GM21390 (cell line): ENCODE data around the gene WNK4.

Experiments used
- ATAC-seq: cut with Tn5 transposase; IDR thresholded peaks from one replicate; pipeline ENCODE4 v1.9.1; 2021; ENCODE audit not compliant: unreplicated experiment

WNK4 gene

DNA sequence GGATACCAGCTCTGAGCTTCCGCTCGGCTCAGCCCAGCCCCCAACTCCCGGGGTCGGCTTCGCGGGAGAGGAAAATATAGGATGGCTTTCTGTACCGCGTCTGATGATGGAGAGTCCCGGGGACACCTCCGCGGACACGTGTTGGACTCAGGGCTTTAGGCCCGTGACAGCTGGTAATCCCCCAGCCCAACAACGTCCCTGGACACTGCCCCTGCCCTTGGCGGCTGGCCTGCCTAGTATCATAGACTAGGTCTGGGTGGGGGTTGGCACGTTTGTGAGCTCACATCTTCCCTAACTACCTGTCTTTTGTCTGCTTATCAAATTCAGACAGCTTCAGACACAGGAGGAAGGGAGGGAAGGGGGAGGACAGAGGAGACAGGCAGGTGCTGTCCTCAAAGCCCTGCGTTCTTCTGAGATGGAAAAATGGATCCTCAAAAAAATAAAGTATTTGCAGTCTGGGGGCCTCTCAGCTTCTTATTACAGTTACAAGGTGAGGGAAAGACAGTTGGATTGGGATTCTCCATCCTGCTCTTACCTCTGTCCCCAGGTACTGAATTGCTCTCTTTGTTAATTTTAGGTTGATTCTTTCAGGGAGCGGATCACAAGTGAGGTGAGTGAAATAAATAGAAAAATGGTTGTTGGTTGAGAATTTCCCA is 53.5 kb downstream of the WNK4 start:
- peak; percentile 15 for ATAC-seq

DNA sequence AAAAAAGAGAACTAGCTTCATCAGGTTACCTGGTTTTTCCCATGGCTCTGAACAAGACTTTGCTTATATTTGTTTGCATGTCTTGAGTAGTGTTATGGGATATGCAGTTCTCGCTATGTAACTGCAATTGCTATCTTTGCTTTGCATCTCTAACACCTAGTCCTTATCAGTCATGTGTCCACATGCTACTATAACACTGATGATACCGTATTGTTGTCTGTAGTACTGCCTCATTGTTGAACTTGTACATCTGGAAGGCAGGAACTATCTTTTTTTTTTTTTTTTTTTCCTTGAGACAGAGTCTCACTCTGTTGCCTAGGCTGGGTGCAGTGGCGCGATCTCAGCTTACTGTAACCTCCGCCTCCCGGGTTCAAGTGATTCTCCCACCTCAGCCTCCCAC is 55.3 kb downstream of the WNK4 start:
- no peak for ATAC-seq

DNA sequence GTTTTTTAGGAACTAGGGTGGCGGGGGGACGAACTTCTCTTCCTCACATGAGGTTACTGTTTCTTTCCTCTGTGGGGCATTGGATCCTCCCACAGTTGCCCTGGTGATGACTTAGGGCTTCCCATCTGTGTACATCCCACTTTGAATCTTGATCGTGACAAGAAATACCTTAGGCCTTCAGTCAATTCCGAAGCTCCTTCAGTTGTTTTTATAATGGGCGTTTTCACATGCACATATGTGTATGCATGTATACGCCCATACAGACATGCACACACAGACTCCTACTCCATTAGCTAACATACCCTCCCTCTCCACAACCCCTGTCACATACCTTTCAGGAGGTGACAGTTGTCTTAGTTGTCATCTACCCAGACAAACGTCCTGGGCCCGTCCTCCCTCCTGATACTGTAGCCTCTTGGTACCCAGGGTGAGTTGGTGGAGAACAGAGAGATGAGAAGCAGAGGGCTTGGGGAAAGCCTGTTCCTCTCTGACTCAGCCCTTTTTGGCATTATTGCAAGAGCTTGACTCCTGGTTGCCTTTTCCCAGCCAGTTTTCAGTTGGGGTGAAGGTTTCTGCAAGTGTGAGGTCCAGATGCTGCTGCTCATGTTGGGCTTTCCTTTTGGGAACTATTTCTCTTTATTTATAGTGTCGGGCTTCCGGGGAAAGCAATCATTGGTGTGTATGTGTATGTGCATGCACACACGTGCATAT is 61.7 kb downstream of the WNK4 start:
- no peak for ATAC-seq

DNA sequence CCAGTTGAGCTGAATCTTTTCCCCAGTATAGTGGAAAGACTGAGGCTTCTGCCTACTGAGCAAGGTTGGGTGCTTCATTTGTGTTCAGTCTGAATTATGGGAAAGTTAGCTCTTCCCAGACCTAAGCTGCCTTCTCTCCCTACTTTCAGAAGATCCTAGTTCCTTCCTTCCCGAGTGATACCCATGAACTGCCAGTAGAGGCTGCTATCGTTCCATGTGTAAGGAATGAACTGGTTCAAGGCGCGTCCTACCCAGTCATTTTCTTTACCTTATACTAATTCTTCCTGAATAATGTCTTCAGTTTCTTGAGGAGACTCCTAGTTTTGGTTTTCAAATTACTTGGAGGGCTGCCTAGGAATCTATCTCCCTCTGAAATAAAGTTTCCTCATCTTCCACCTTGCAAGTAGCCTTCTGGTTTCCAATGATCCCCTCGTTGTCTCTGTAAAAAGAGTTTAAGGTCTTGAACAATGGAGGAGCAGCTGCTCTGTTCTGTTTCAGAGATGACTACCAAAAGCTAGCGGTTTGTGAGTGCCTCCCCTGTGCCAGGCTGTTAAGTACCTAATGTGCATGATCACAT is 63.0 kb downstream of the WNK4 start:
- no peak for ATAC-seq

- no peak for ATAC-seq
Observed at GRCh38 chr17:42844271-42844670, 63.9 kb downstream of the WNK4 start, which contains the start of gene AOC2. Gene AOC2, plus strand, starts transcription at chr17:42844580. Its CDS starts 47 bp downstream, at chr17:42844627.

DNA sequence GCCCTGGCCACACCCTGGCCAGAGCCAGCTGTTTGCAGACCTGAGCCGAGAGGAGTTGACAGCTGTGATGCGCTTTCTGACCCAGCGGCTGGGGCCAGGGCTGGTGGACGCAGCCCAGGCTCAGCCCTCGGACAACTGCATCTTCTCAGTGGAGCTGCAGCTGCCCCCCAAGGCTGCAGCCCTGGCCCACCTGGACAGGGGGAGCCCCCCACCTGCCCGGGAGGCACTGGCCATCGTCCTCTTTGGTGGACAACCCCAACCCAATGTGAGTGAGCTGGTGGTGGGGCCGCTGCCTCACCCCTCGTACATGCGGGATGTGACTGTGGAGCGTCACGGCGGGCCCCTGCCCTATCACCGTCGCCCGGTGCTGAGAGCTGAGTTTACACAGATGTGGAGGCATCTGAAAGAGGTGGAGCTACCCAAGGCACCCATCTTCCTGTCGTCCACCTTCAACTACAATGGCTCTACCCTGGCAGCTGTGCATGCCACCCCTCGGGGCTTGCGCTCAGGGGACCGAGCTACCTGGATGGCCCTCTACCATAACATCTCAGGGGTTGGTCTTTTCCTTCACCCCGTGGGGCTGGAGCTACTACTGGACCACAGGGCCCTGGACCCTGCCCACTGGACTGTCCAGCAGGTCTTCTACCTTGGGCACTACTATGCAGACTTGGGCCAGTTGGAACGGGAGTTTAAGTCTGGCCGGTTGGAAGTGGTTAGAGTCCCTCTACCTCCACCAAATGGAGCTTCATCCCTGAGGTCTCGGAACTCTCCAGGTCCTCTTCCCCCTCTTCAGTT is 64.5 kb downstream of the WNK4 start:
- no peak for ATAC-seq

DNA sequence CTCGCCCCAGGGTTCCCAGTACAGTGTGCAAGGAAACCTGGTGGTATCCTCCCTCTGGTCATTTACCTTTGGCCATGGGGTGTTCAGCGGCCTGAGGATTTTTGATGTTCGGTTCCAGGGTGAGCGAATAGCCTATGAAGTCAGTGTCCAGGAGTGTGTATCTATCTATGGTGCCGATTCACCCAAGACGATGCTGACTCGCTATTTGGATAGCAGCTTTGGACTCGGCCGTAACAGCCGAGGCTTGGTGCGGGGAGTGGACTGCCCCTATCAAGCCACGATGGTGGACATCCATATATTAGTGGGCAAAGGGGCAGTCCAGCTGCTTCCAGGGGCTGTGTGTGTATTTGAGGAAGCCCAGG is 65.1 kb downstream of the WNK4 start:
- no peak for ATAC-seq

DNA sequence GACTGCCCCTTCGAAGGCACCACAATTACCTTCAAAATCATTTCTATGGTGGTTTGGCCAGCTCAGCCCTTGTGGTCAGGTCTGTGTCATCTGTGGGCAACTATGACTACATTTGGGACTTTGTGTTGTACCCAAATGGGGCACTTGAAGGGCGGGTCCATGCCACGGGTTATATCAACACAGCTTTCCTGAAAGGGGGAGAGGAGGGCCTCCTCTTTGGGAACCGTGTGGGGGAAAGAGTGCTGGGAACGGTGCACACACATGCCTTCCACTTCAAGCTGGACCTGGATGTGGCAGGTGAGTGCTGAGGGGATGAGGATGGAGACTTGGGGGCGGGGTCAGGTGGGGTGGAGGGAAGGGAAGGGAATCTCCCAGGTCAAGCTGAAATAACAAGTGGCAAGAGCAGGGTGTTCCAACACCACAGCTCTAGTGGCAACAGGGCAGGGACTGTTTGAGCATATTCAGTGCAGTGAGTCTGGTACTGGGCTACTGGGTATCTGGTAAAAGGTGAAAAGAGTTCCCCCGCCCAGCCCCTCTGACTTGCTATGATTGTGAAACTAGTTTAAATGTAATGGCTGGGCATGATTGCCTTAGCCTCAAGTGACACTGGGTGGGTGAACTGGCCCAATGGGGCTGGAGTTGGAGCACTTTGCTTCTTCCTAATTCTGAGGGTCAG is 65.6 kb downstream of the WNK4 start:
- no peak for ATAC-seq
